HFFc6 (cell line): ENCODE measurements around the gene ZDHHC6. TPM values are rescaled to one million over a fixed set of nuclear protein-coding genes. Genes with fewer than 3 reads are reported as not detected.

ENCODE experiments used
- DNase-seq: peaks from one replicate; pipeline ENCODE4 v3.0.0-alpha.2; 2018
- H3K27ac Mint-ChIP-seq: 2 replicates; pipeline ENCODE4 v1.8.0; 2020; ENCODE audit warnings: mild to moderate bottlenecking, mixed read lengths
- H3K27me3 Mint-ChIP-seq: 2 replicates; pipeline ENCODE4 v1.8.0; 2021; ENCODE audit warnings: mild to moderate bottlenecking, moderate library complexity, mixed read lengths; ENCODE audit not compliant: insufficient read depth
- H3K36me3 Mint-ChIP-seq: 2 replicates; pipeline ENCODE4 v1.8.0; 2021; ENCODE audit warnings: low read depth, mixed read lengths
- H3K4me1 Mint-ChIP-seq: 2 replicates; pipeline ENCODE4 v1.8.0; 2020; ENCODE audit warnings: low read depth, mixed read lengths
- H3K4me3 Mint-ChIP-seq: 2 replicates; pipeline ENCODE4 v1.8.0; 2020; ENCODE audit warnings: mild to moderate bottlenecking, moderate library complexity, mixed read lengths
- H3K9me3 Mint-ChIP-seq: 2 replicates; pipeline ENCODE4 v1.8.0; 2020; ENCODE audit warnings: mild to moderate bottlenecking, mixed read lengths
- total RNA-seq, 6 experiments: library from RNA; stranded (reverse); fragmentation: NEBNext Ultra II Directional; extraction: Animal tissue kit (Norgen Biotek cat#: 25700); gene quantifications; 2 replicates in 1 of 6; 3 replicates in 5 of 6; pipeline ENCODE4 v1.2.3, GENCODE V29; 2021
- TF ChIP-seq, protein P1 (sequence below): fragments of 200-600 bp; sonication (generic); IDR thresholded peaks from 2 replicates; pipeline ENCODE4 v1.5.0; 2021; ENCODE audit warnings: antibody characterized with exemption, mild to moderate bottlenecking

Gene ZDHHC6
- total RNA-seq, 6 experiments from 2014 or later: 23.1 to 30.5 (median 25.7) TPM

DNA sequence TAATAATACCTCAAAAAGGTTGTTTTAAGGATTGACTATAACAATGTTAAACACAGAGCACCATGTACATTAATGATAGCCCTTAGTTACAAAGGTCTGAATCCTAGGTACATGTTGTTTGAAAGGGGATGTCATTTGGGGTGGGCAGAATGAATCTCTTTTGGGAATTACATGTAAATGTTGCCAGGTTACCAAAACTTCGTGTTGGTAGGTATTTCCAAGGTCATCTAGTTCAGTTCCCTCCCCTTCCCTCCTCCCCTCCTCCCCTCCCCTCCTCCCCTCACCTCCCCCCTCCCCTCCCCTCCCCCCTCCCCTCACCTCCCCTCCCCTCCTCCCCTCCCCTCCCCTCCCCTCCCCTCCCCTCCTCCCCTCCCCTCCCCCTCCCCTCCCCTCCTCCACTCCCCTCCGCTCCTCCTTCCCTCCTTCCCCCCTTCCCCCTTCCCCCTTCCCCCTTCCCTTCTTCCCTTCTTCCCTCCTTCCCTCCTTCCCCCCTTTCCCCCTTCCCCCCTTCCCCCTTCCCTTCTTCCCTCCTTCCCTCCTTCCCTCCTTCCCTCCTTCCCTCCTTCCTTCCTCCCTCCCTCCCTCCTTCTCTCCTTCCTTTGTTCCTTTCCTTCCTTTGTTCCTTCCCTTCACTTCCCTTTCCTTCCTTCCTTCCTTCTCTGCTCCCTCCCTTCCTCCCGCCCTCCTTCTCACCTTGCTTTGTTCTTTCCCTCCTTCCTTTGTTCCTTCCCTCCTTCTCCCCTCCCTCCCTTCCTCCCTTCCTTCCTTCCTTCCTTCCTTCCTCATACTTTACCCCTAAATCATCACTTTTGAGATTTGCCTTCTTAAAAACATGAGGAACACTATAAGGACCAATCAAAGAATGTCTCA is 8.4 kb upstream of the ZDHHC6 start:
- Mint-ChIP-seq H3K27me3 (no peaks in the 10 kb centered on the region), H3K27ac (peak overlapping the region; percentile 85), H3K4me3 (peak overlapping the region; percentile 65), H3K36me3 (peaks cover 9% of the 10 kb centered on the region), H3K4me1 (peaks cover 19% of the 10 kb centered on the region), H3K9me3 (no peaks in the 10 kb centered on the region)
- no peak for DNase-seq
- TF ChIP-seq, protein P1, sequence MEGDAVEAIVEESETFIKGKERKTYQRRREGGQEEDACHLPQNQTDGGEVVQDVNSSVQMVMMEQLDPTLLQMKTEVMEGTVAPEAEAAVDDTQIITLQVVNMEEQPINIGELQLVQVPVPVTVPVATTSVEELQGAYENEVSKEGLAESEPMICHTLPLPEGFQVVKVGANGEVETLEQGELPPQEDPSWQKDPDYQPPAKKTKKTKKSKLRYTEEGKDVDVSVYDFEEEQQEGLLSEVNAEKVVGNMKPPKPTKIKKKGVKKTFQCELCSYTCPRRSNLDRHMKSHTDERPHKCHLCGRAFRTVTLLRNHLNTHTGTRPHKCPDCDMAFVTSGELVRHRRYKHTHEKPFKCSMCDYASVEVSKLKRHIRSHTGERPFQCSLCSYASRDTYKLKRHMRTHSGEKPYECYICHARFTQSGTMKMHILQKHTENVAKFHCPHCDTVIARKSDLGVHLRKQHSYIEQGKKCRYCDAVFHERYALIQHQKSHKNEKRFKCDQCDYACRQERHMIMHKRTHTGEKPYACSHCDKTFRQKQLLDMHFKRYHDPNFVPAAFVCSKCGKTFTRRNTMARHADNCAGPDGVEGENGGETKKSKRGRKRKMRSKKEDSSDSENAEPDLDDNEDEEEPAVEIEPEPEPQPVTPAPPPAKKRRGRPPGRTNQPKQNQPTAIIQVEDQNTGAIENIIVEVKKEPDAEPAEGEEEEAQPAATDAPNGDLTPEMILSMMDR: no peak

DNA sequence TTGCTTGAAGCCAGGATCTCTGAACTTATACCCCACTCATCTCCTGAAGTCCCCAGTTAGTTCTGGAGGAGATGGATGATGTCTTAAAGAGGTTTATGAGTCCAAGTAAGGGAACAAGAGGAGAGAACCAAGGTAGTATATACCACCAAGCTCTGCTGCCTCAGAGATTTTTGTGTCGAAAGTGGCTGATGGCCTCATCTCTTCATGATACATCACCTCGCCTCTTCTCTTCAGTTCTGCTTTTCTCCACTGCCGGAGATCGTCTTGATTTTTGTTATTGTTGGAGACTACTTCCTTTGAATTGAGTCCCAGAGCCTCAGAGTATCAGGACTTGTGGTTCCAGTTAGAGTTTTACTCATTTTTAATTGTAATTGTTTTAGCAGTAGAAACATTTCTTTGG is 2.2 kb upstream of the ZDHHC6 start:
- H3K36me3 Mint-ChIP-seq: peaks cover 11% of the 10 kb centered on the region
- H3K4me1 Mint-ChIP-seq: peaks cover 31% of the 10 kb centered on the region
- H3K9me3 Mint-ChIP-seq: no peaks in the 10 kb centered on the region
- peak overlapping the region; percentile 93 for H3K4me3 Mint-ChIP-seq
- TF ChIP-seq, protein P1: no peak
- no peak overlapping the region; the same call in 1 of the 2 replicates for H3K27ac Mint-ChIP-seq
- no peak for DNase-seq
- H3K27me3 Mint-ChIP-seq: no peaks in the 10 kb centered on the region

DNA sequence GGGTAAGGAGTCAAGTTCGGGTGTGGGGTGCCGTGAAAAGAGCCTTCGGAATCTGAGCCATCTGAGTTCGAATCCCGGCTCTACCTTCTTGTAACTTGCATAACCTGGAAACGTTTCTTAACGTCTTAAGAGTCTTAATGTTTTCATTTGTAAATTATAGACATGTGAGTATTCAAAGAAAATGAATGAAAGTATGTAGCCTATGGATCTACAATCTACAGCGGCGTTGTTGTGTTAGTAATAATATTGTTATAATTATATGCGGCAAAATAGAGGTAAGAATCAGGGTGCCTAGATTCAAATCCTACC is 860 bp upstream of the ZDHHC6 start:
- no peaks in the 10 kb centered on the region for H3K9me3 Mint-ChIP-seq
- TF ChIP-seq, protein P1: no peak
- DNase-seq: no peak
- H3K36me3 Mint-ChIP-seq: peaks cover 6% of the 10 kb centered on the region; the same call in 1 of the 2 replicates
- H3K4me3 Mint-ChIP-seq: peak overlapping the region; percentile 93
- peaks cover 32% of the 10 kb centered on the region for H3K4me1 Mint-ChIP-seq
- peak overlapping the region; percentile 74 for H3K27ac Mint-ChIP-seq
- no peaks in the 10 kb centered on the region for H3K27me3 Mint-ChIP-seq

DNA sequence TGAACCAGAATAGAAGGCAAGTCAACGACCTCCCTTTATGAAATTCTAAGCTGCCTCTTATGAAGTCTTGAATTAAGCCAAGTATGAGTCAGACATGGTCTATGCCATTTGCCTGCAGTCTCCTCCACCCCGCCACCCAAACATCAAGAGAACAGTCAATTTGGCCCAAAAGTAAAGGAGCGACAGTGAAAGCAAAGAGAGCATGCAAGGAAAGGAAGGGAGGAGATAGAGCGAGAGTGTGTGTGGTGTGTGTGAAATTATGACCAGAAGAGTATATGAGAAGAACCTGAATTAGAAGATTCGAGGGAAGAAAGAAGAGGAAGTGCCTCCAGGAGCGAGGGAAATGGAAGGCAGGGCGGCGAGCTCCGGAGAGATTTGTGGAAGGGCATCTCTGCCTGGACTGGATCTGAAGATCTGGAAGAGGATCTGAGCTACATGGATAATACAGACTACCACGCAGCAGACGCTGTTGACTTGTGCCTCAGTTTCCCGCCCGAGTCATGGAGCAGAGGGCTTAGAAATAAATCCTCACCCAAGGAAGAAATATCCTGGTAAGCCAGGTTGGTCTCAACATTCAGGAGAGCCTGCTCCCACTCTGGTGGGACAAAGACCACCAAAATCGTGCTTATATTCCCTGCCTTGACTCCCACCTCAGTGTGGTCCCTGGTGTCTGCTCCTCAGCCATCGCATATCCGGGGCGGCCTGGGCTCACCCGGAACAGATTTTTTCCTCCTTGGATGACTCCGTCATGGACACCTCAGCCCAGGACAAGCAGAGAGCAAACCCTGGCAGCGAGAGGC is 459 bp downstream of the ZDHHC6 start:
- no peaks in the 10 kb centered on the region for H3K27me3 Mint-ChIP-seq
- TF ChIP-seq, protein P1: no peak
- H3K27ac Mint-ChIP-seq: peak overlapping the region; percentile 74
- H3K9me3 Mint-ChIP-seq: no peaks in the 10 kb centered on the region
- peak overlapping the region; percentile 93 for H3K4me3 Mint-ChIP-seq
- H3K36me3 Mint-ChIP-seq: peaks cover 16% of the 10 kb centered on the region; the same call in 1 of the 2 replicates
- H3K4me1 Mint-ChIP-seq: peaks cover 32% of the 10 kb centered on the region
- no peak for DNase-seq

DNA sequence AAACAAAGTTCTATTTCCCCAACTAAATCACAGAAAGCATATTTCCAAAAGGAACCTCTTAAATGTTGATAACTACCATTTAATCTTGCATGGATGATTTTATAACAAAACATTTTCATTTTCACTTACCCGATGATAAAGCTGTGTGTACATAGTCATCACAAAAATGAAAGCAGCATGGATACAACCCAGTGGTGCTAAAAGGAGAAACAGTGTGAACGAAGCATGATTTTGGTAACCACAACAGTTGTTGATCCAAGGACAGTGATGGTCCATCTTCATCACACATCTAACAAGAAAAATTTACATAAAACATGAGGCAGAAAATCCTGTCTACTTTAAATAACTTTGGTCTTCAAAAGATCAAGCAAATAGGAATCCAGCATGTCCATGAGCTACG is 4.7 kb downstream of the ZDHHC6 start:
- peaks cover 19% of the 10 kb centered on the region for H3K4me1 Mint-ChIP-seq
- no peaks in the 10 kb centered on the region for H3K9me3 Mint-ChIP-seq
- no peaks in the 10 kb centered on the region for H3K27me3 Mint-ChIP-seq
- H3K27ac Mint-ChIP-seq: no peak overlapping the region
- no peak overlapping the region for H3K4me3 Mint-ChIP-seq
- TF ChIP-seq, protein P1: no peak
- DNase-seq: no peak
- H3K36me3 Mint-ChIP-seq: peaks cover 17% of the 10 kb centered on the region; the same call in 1 of the 2 replicates
